Activated T-helper 1 cell treated with Interleukin-2 at 50 U/mL for 16 hours (primary cell): ENCODE data around the gene ARMC9.
"Not testable (repeated sequence)": the region's sequence is repeated elsewhere in the genome, so short reads cannot be mapped to it uniquely, and the experiment has no call there.

ENCODE experiments used
- DNase-seq: peaks from one replicate; pipeline ENCODE4 v3.0.0-alpha.2; 2020; ENCODE audit warnings: low read depth

The ARMC9 gene

GRCh38 chr2:231183851-231184250 is 14.6 kb upstream of the ARMC9 start:
- no peak for DNase-seq

- no peak for DNase-seq
Measured at GRCh38 chr2:231184319-231184718, 14.1 kb upstream of the ARMC9 start.

GRCh38 chr2:231185050-231185725 is 13.2 kb upstream of the ARMC9 start:
- DNase-seq = no peak

GRCh38 chr2:231185886-231186285 is 12.5 kb upstream of the ARMC9 start:
- no peak for DNase-seq

- no peak for DNase-seq
Measured at GRCh38 chr2:231186325-231186724, 12.1 kb upstream of the ARMC9 start.

- DNase-seq = no peak
Measured at GRCh38 chr2:231187736-231188505, 10.5 kb upstream of the ARMC9 start.

GRCh38 chr2:231188506-231189170 is 9.8 kb upstream of the ARMC9 start:
- DNase-seq = no peak

GRCh38 chr2:231189171-231189530 is 9.3 kb upstream of the ARMC9 start:
- DNase-seq = no peak

- DNase-seq = no peak
Measured at GRCh38 chr2:231189571-231190495, 8.6 kb upstream of the ARMC9 start.

GRCh38 chr2:231190531-231191197 is 7.8 kb upstream of the ARMC9 start:
- DNase-seq = no peak

- DNase-seq = no peak
Measured at GRCh38 chr2:231191896-231192872, 6.2 kb upstream of the ARMC9 start.

- no peak for DNase-seq
Measured at GRCh38 chr2:231193216-231193615, 5.2 kb upstream of the ARMC9 start.

- DNase-seq = no peak
Measured at GRCh38 chr2:231196592-231196991, 1.8 kb upstream of the ARMC9 start.

GRCh38 chr2:231197196-231197595 is 1.2 kb upstream of the ARMC9 start:
- DNase-seq = not testable (repeated sequence)

- no peak for DNase-seq
Measured at GRCh38 chr2:231197706-231198290, 633 bp upstream of the ARMC9 start.

- DNase-seq = no peak
Measured at GRCh38 chr2:231199219-231199618, 788 bp downstream of the ARMC9 start.

- no peak for DNase-seq
Measured at GRCh38 chr2:231200805-231201474, 2.5 kb downstream of the ARMC9 start.

- DNase-seq = no peak
Measured at GRCh38 chr2:231201475-231201814, 3.0 kb downstream of the ARMC9 start.

- no peak for DNase-seq
Measured at GRCh38 chr2:231203087-231203486, 4.7 kb downstream of the ARMC9 start.
